ENCODE measurements around the gene PRKCH.

Gene PRKCH

DNA sequence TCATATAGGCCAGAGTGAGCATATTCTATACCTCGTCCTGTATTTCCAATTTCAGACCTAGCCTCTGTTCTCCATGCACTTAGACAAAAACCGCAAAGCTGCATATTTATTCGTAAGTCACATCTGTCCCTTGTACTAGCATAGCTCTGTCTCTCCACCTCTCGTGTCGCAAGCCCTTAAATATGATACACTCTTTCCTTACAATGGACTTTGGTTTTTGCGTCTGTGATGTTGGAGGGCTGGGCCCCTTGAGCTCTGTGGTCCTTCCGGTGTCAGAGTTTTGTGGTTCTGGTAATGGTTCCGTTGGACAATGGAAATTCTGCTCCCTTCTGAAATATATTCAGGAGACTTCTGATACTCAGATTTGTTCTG lies 11.3 kb downstream of the PRKCH start:
- intact Hi-C loops (cut with DNase I): no loop called here
- DNase-seq: no peak

DNA sequence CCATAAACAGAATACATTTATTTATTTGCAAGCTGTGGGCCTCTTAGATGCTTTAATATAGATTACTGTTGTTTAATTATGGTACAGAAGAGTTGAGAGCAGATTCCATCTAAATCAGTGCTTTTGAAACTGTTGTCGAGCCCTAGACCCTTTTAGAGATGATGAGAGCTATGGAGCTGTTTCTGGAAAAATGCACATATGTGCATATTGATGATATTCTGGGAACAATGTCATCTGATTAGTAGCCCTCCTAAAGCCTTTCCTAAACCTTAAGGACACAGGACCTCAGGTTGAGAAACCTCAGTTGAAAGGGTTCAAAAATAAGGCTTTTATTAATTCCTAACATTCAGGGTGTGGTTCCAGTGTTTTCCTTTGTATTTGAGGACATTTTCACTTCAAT lies 11.7 kb downstream of the PRKCH start:
- intact Hi-C loops (cut with DNase I): no loop called here
- no peak for DNase-seq

DNA sequence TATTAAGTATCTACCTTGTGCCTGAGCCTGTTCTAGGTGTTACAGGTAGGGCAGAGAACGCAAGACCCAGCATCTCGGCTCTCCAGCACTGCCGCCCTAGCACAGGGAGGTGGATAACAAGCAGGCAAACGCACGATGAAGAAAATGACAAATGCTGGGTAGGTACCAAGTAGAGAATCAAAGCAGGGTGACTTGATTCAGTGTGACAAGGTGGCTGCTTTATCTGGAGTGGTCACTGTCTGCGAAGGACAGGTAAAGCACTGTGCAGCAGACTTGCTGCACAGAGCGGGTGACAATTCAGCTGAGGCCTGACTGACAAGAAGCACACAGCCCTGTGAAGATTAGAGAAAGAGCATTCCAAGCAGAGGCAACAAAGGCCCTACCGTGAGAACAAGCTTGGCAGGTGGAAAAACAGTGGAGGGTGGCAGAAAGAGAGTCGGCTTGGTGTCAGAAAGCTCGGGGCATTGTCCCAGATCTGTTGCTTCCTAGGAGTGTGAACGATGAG lies 12.9 kb downstream of the PRKCH start:
- intact Hi-C loops (cut with DNase I): no loop called here
- DNase-seq: peak in 4 of 42 donors; percentile 20 to 42 (median 28)

DNA sequence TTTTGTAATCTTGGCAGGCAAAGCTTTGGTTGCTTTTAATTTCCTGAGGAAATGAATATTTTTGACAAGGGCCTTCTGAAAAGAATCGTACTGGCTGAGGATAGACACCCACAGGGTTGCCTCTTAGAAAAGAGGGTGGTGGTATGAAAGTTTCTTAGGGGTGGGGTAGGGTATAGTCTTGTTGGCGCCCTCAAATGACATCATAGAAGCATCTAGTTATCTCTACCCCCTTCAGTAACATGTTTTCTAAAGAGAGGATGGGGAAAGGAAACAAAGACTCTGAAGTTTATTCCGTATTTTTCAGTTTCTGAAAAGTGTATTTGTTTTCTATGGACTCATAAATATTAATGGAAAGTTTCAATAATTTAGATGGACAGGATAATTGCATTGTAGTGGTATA lies 13.7 kb downstream of the PRKCH start:
- intact Hi-C loops (cut with DNase I): no loop called here
- DNase-seq: no peak

DNA sequence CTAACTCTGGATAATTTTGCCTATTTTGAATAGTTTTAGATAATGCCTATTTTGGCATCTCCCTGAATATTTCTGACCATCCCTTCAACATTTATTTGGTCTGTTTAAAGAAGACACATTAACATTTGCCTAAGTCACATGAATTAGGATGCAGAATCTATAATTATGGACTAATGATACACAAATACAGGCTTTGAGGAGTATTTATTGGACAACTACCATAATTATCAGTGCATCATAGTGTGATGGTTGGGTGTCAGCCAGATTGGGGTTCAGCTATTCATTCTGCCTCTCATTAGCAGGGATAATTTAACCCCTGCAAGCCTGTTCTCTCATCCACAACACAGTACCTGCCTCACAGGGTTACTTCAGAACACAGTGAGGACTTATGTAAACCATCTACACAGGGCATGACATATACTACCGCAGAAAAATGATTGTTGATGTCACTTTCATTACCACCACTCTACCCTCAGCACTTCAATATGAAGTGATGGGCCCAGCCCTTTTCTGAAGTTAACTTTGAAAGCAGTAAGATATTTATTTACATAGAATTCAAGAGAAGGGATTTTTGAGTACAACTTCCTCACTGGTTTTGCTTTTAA lies 14.4 kb downstream of the PRKCH start:
- no peak for DNase-seq
- intact Hi-C loops (cut with DNase I): no loop called here

DNA sequence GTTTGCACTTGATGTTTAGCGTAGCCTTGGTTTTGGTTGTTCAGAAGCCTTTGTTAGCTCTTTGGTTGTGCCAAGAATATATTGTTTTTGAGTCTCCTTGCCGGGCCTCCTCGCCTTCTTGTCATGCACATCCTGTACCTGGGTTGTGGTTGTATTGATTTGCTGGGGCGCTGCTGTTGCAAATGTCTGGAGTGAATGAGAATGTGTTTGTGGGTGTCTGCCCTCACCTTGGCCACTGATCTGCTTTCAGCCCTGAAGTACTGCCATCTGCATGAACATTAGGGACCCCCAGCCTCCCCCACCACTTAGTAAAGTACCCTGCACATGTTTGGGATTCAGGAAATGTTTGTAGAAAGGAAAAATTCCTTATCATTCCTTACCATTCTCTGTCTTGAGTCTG lies 16.5 kb downstream of the PRKCH start:
- peak in 2 of 42 donors; percentile 30 to 39 for DNase-seq
- intact Hi-C loops (cut with DNase I): no loop called here

DNA sequence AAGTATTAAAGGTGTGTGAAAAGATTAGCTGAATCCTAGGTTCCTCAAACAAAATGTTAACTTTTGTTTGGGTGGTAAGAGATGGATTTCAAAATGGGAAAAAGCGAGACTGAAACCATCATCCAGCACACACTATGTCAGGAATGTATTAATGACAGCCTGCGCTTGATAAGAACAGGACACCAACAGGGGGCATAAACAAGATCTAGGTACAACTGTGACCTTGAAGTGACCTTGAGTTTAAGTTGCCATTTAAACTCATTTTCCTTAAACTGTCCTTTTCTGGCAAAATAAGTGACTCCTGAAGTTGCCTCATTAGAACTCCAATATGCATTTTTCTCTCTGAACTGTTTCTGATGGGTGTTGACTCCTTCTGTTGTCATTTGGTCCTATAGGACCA lies 17.1 kb downstream of the PRKCH start:
- no peak for DNase-seq
- intact Hi-C loops (cut with DNase I): no loop called here

DNA sequence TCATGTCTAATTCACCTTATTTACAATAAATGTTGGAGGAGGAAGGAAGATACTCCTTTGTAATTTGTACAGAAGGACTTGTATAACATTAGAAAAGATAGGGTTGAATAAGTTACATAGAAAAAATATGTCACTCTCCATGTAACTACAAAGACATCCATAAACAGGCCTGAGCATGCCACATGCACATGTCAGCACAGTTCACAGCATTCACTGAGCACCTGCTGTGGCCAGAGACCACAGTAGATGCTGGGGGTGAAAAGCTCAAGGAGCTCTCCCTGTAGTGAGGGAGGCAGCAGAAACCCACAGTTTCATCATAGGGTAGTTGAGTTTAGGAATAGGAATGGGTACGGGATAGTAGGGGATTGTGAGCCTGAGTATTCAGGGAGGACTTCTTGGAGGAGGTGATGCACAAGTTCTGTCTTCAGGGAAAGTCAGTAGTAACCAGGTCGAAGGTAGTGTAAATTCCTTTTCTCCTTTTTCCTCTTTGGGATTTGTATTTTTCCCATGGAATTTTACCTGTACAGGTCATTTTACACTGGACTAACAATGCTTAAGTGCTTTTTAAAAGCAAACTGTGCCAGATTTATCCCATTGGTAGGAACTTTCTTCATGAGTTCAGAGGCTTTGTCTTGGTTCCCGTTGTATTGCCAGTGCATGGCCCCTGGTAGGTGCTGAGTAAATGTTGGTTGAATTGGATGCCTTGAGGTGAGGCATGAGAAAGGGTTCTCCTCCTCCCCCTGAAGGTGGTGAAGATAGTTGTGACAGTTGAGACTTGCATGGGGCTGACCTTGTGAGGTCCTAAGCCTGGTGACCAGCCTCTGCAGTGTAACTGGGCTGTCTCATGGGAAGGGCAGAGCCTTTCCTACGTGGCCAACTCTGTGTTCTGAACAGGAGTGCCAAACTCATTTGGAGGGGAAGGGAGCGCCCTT lies 20.2 kb downstream of the PRKCH start:
- no peak for DNase-seq
- intact Hi-C loops (cut with DNase I): no loop called here

DNA sequence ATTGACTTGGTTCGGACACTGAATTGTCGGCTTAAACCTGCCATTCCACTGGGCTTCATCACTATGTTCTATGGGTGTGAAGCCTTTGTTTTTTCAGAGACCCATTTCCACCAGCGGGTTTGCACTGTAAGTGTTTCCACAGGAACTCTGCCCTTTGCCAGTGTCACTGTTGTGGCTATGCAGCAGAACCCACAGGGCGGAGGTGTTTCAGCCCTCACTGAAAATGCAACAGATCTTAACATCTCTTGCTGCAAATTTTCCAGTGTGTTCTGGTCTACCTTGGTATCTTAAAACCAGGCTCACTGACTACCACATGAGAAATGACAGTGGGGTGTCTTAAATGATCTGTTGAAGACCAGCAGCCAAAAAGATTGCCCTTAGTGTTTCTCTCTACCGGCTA lies 21.1 kb downstream of the PRKCH start:
- intact Hi-C loops (cut with DNase I): no loop called here
- no peak for DNase-seq

DNA sequence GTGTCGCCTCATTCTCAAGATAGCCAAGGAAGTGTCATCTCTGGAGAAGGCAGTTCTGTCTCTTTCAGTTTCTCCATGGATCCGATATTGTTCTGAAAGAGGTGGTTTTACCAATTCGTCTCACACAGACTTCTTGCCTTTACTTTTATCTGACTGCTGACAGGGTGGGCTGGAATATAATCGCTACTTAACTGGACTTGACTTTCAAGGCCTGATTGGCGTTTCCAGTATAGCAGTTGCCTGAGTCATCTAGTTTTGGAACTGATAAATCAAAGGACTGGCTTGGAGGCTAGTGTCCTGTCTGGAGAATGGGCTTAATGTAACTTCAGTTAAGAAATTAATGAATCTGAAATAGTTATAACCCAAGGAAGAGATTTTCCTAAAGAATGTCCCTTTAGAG lies 21.6 kb downstream of the PRKCH start:
- intact Hi-C loops (cut with DNase I): no loop called here
- no peak for DNase-seq

DNA sequence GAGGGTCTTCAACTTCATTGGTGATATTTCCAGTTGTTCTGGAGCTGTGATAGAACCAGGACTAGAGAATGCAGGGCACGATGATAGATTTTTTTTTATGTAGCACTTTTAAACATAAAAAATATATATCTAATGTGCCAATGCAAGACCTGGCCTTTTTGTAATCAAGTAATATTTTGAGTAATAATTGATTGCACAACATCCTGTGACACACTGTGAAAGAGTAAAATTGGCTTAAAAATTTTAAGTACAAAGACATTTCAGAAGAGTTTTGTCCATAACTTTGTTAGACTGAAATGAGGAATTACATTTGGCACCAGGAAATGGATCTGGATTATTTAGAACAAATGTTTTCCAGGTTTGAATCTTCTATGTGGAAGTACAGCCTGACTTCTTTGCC lies 22.1 kb downstream of the PRKCH start:
- DNase-seq: no peak
- intact Hi-C loops (cut with DNase I): no loop called here

DNA sequence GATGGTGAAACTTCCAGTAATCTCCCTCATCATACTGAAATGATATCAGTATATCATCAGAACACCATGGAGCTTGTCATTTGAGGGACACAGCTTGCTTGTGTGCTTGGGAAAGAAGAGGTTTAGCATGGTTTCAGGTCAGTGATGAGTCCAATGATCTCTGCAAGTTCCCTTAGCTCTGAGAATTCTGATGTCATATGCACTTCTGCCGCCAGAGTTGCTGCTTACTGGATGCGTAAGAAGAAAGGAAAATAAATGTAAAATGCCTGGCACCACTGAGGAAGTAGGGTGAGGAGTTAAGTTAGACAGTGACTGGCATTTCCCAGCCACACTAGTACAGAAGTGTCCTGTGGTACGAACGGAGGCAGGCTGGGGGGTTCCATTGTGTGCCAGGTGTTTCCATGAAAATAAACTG lies 22.6 kb downstream of the PRKCH start:
- DNase-seq: no peak
- intact Hi-C loops (cut with DNase I): no loop called here

DNA sequence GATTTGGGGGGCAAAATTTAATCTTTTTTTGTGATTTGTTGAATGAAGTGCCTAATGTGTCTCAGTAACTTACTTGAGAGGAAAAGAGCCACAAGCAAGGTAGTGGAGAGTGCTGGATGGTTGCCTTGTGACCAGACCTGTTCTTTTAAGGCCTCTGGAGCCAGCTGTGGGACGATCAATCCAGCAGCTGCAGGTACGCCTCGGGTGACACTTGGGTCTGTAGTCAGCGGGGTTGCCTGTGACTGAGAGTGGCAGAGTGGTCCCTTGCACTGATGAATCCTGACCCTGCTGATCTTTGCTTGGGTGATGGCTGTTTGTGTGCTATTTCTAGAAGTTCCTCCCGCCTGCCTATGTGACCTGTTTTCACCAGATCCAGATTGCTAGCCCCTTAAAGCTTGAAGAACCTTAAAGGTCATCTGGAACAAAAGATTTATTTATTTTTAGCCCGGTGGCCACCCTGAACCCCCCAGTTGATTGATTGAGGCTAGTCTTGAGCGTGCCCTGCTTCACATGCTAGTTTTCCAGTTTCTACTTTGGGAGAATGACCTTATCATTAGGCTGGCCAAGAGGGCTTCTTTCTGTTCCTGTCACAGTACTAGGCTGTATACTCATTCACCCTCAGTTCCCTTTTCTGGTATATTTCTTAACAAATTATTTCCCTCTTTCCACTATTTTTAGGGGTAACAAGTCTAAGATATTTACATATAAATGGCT lies 23.2 kb downstream of the PRKCH start:
- DNase-seq: no peak
- intact Hi-C loops (cut with DNase I): no loop called here

DNA sequence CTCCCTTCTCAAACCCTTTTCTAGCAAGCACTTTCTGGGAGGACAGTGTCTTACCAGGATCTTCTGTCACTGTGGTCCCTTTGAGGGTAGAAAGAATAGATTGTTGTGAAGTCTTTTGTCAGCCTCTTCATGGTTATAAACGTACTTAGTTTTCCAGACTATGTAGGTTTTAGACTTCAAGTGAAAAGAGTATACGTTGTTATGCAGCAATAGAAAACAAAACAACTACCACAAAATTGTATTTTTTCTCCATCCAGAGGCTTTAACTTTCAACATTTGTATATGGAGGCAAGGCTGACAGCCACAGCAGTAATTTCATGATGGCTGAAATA lies 23.7 kb downstream of the PRKCH start:
- intact Hi-C loops (cut with DNase I): no loop called here
- DNase-seq: no peak

DNA sequence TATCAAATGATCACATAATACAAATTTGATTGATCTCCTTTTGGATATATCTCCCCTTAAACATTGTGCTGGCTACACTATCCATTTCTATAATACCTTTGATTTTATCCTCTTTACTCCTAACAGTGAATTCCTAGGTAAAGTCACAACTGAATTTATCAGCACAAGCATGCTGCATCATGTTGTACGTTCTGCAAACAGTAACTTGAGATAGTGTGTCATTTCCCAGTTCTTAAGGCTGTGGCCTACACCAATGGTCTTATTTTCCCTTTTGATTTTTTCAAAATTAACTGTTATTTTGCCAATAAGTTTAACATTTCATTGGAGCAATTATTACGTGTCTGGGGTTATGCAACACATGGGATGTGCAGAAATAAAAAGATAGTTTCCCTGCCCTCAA lies 24.8 kb downstream of the PRKCH start:
- no peak for DNase-seq
- intact Hi-C loops (cut with DNase I): no loop called here

DNA sequence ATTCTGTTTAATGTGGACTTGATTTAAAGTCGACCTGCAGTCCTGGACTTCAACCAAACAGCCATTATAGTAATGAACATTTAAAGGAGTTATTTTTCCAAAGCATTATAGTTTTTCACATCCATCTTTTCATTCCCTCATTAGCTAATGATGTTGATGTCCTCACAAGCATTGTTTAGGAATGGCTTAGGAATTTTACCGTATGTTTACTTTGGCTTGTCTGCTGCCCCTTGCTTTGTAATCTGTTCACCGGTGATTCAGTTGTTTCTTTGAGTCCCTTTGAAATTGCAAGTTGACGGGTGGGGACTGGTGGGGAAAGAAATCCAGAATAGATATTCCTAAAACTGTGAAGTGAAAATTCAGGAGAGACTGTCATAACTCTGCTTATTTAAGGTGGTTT lies 25.4 kb downstream of the PRKCH start:
- intact Hi-C loops (cut with DNase I): no loop called here
- DNase-seq: no peak

DNA sequence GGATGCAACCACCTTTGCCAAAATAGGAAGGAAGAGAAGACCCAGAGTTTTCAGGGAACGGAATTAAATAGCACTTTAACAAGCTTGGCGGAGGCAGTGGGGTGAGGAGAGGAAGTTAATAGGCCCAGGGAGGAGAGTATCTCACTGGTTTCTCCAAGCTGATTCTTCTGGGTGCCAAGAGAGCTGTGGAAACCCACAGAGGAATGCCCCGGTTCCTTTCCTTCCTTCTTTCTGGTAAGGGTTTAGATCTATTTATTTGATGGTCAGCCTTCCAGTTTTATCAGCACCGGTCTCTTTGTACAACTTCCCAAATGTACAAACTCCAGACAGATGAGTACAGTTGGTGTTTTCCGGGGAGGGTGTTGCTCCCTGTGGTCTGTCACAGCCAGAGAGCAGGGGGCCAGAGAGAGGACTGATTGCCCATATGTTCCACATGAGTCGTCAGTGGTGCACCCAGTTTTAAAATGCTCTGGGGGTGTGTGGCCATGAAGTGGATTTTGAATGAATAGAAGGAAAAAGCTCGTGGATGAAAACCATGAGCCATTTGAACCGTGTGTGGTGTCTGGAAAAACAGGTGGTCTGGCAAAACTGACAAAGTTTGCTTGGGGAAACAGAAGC lies 26.6 kb downstream of the PRKCH start:
- intact Hi-C loops (cut with DNase I): no loop called here
- no peak for DNase-seq

DNA sequence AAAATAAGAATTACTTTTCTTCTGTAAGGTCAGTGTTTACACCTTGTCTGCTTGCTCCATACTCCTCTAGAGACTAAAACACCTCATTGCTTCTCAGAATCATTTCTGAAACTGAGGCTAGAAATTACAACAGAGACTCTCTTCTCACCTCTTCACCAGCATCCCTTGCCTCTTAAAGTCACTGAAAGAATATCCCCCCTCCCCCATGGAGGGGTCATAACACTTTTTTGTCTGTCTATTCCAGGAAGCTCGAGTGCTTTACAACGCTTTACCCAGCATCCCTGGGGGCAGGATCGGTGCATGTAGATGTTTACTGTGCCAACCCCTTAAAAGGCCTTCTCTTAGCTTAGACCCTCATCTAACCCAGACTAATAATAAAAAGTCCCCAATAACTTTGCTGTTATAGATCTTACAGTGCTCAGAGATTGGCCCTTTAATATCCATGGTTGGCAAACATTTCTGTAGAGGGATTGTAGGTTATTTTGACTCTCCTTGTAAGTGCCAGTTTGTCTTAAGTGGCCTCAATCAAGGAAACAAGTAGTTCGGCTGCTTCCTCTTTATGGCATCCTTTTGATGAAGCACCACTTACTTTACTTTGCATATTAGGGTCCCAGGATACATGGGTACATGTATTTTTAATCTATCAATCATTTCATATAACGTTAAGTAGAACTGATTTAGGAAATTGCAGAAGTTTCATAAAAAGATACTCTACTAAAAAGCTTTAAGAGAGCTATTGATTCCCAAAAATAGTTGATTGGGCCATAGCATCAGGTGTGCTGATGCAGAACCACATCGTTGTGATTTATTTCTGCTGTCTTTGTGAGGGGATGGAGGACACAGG lies 29.3 kb downstream of the PRKCH start:
- intact Hi-C loops (cut with DNase I): no loop called here
- no peak for DNase-seq

DNA sequence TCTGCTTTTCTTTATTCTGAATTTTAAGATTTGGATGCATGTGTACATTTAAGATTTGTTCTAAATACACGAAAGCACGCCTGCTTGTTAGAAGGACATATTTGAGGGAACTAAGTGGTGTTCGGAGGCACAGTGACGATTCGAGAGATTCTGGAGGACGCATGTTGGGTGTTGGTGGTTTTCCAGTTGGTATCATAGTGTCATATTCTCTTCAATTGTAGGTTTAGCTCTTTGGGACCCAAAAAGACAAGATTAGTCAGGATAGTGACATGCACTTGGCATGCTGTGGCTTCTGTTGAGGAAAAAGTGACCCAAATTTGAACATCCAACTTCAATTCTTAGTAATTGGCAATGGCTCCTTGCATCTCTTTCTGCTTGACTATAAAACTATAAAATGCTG lies 30.1 kb downstream of the PRKCH start:
- intact Hi-C loops (cut with DNase I): no loop called here
- no peak for DNase-seq

All from head of caudate nucleus (tissue), 42 donors.